ENCODE data around the gene RTN1.

DNA sequence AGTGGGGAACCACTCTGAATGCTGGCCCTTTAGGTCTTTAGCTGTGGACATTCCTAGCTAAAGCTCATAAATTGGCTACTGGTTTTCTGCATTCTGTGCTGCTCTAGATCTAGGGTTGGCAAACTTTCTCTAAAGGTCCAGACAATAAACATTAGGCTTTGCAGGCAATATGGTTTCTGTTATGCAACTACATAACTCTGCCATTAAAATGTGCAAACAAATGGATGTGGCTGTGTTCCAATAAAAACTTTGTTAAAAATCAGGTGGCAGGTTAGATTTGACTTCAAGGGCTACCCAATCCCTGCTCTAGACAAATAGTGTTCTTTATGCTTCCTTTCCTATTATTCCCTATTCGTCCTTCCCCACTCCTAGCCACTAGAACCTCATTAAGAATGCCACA lies 42.6 kb upstream of the RTN1 start:
- no peak for TF ChIP-seq POLR2A (IDR thresholded peaks at IDR 0.05; ENCODE audit: low read depth)
- TF ChIP-seq, protein P1, sequence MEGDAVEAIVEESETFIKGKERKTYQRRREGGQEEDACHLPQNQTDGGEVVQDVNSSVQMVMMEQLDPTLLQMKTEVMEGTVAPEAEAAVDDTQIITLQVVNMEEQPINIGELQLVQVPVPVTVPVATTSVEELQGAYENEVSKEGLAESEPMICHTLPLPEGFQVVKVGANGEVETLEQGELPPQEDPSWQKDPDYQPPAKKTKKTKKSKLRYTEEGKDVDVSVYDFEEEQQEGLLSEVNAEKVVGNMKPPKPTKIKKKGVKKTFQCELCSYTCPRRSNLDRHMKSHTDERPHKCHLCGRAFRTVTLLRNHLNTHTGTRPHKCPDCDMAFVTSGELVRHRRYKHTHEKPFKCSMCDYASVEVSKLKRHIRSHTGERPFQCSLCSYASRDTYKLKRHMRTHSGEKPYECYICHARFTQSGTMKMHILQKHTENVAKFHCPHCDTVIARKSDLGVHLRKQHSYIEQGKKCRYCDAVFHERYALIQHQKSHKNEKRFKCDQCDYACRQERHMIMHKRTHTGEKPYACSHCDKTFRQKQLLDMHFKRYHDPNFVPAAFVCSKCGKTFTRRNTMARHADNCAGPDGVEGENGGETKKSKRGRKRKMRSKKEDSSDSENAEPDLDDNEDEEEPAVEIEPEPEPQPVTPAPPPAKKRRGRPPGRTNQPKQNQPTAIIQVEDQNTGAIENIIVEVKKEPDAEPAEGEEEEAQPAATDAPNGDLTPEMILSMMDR (IDR thresholded peaks at IDR 0.05): no peak
